Measurements from ENCODE around the gene OR2AK2. TPM values are rescaled to one million over a fixed set of nuclear protein-coding genes. Genes with fewer than 3 reads are reported as not detected.
"Not testable (repeated sequence)": the region's sequence is repeated elsewhere in the genome, so short reads cannot be mapped to it uniquely, and the experiment has no call there.

Gene OR2AK2
- not detected for total RNA-seq

GRCh38 chr1:247964933-247965332 is at the start of gene OR2AK2:
Gene OR2AK2 (plus strand): TSS chr1:247965233. CDS start chr1:247965377, 144 bp downstream.
- H3K27ac Mint-ChIP-seq: no peak within 1 kb of the TSS
- H3K36me3 Mint-ChIP-seq (ENCODE audit: low read depth): no peaks in the 10 kb centered on the region
- H3K4me3 Mint-ChIP-seq: no peak within 1 kb of the TSS
- DNase-seq: no peak
- ChIA-PET POLR2A (no interaction called here), CTCF (no interaction called here)
- peaks cover 11% of the 10 kb centered on the region for H3K9me3 Mint-ChIP-seq
- peaks cover 1% of the 10 kb centered on the region for H3K4me1 Mint-ChIP-seq
- H3K27me3 Mint-ChIP-seq: no peaks in the 10 kb centered on the region

- Mint-ChIP-seq H3K4me1 (no peaks in the 10 kb centered on the region), H3K27me3 (no peaks in the 10 kb centered on the region), H3K9me3 (no peaks in the 10 kb centered on the region), H3K4me3 (no peak within 1 kb of the TSS), H3K27ac (no peak within 1 kb of the TSS), H3K36me3 (ENCODE audit: low read depth) (no peaks in the 10 kb centered on the region)
- DNase-seq: no peak
- CTCF ChIA-PET: no interaction called here
- POLR2A ChIA-PET: no interaction called here
Observed at GRCh38 chr1:247919952-247920351, 45.1 kb upstream of the OR2AK2 start, which contains the start of gene OR2T8. Gene OR2T8 (plus strand): TSS chr1:247920252. CDS start chr1:247921018, 766 bp downstream.

- Mint-ChIP-seq H3K4me1 (no peaks in the 10 kb centered on the region), H3K9me3 (no peaks in the 10 kb centered on the region), H3K27me3 (no peaks in the 10 kb centered on the region), H3K4me3 (no peak overlapping the region), H3K36me3 (ENCODE audit: low read depth) (no peaks in the 10 kb centered on the region), H3K27ac (no peak overlapping the region)
- no peak for DNase-seq
- CTCF ChIA-PET: no interaction called here
- POLR2A ChIA-PET: no interaction called here
Observed at GRCh38 chr1:247923941-247924340, 41.1 kb upstream of the OR2AK2 start.

- no peaks in the 10 kb centered on the region for H3K27me3 Mint-ChIP-seq
- H3K27ac Mint-ChIP-seq: no peak within 1 kb of the TSS
- H3K4me3 Mint-ChIP-seq: no peak within 1 kb of the TSS
- no peaks in the 10 kb centered on the region for H3K4me1 Mint-ChIP-seq
- ChIA-PET POLR2A (no interaction called here), CTCF (no interaction called here)
- H3K9me3 Mint-ChIP-seq: no peaks in the 10 kb centered on the region
- H3K36me3 Mint-ChIP-seq (ENCODE audit: low read depth): no peaks in the 10 kb centered on the region
- DNase-seq: no peak
Observed at GRCh38 chr1:247924868-247925267, 40.2 kb upstream of the OR2AK2 start, which contains the start of gene OR2AJ1. Gene OR2AJ1 (plus strand): TSS chr1:247924889. CDS start chr1:247933769, 8,880 bp downstream.

- Mint-ChIP-seq H3K36me3 (ENCODE audit: low read depth) (no peaks in the 10 kb centered on the region), H3K27me3 (no peaks in the 10 kb centered on the region), H3K27ac (no peak overlapping the region), H3K9me3 (no peaks in the 10 kb centered on the region), H3K4me3 (no peak overlapping the region), H3K4me1 (peaks cover 5% of the 10 kb centered on the region)
- POLR2A ChIA-PET: no interaction called here
- CTCF ChIA-PET: no interaction called here
- no peak for DNase-seq
Observed at GRCh38 chr1:247933989-247934388, 31.0 kb upstream of the OR2AK2 start.

GRCh38 chr1:247935781-247936180 is 29.3 kb upstream of the OR2AK2 start:
- Mint-ChIP-seq H3K4me1 (peaks cover 5% of the 10 kb centered on the region), H3K9me3 (no peaks in the 10 kb centered on the region), H3K36me3 (ENCODE audit: low read depth) (no peaks in the 10 kb centered on the region), H3K27ac (no peak overlapping the region), H3K4me3 (no peak overlapping the region), H3K27me3 (no peaks in the 10 kb centered on the region)
- DNase-seq: no peak
- ChIA-PET POLR2A (no interaction called here), CTCF (no interaction called here)

GRCh38 chr1:247936415-247936814 is 28.6 kb upstream of the OR2AK2 start:
- H3K4me3 Mint-ChIP-seq: no peak overlapping the region
- ChIA-PET POLR2A (no interaction called here), CTCF (interaction anchor here (1.5 kb wide), 1 partner anchor 10 kb away, joined by 3 read pairs; no protein-coding TSS in a partner anchor)
- no peaks in the 10 kb centered on the region for H3K9me3 Mint-ChIP-seq
- H3K27ac Mint-ChIP-seq: no peak overlapping the region
- H3K4me1 Mint-ChIP-seq: peaks cover 5% of the 10 kb centered on the region
- no peaks in the 10 kb centered on the region for H3K36me3 Mint-ChIP-seq (ENCODE audit: low read depth)
- H3K27me3 Mint-ChIP-seq: no peaks in the 10 kb centered on the region
- no peak for DNase-seq

GRCh38 chr1:247936965-247937734 is 27.9 kb upstream of the OR2AK2 start:
- H3K27ac Mint-ChIP-seq; H3K4me1 Mint-ChIP-seq; H3K9me3 Mint-ChIP-seq; H3K36me3 Mint-ChIP-seq (ENCODE audit: low read depth); POLR2A ChIA-PET; H3K27me3 Mint-ChIP-seq: not testable (repeated sequence)
- peak; percentile 93 for DNase-seq
- CTCF ChIA-PET: interaction anchor here (1.5 kb wide), 1 partner anchor 10 kb away, joined by 3 read pairs; no protein-coding TSS in a partner anchor
- H3K4me3 Mint-ChIP-seq: peak overlapping the region; percentile 79

GRCh38 chr1:247942624-247943023 is 22.4 kb upstream of the OR2AK2 start:
- CTCF ChIA-PET: no interaction called here
- DNase-seq: no peak
- no peaks in the 10 kb centered on the region for H3K9me3 Mint-ChIP-seq

GRCh38 chr1:247948558-247948957 is 16.5 kb upstream of the OR2AK2 start, which contains the start of gene OR2L8:
Gene OR2L8 (plus strand): TSS chr1:247948858. CDS start chr1:247948858, 0 bp downstream.
- ChIA-PET CTCF (no interaction called here), POLR2A (no interaction called here)
- no peaks in the 10 kb centered on the region for H3K9me3 Mint-ChIP-seq

More at GRCh38 chr1:247942624-247943023, 22.4 kb upstream of the OR2AK2 start:
- Mint-ChIP-seq H3K36me3 (ENCODE audit: low read depth) (no peaks in the 10 kb centered on the region), H3K27ac (no peak overlapping the region), H3K4me3 (no peak overlapping the region), H3K27me3 (peaks cover 1% of the 10 kb centered on the region), H3K4me1 (no peaks in the 10 kb centered on the region)
- POLR2A ChIA-PET: no interaction called here

GRCh38 chr1:247953408-247953807 is 11.6 kb upstream of the OR2AK2 start:
- Mint-ChIP-seq H3K9me3 (peaks cover 5% of the 10 kb centered on the region), H3K4me3 (no peak overlapping the region), H3K27me3 (no peaks in the 10 kb centered on the region), H3K27ac (no peak overlapping the region), H3K4me1 (no peaks in the 10 kb centered on the region), H3K36me3 (ENCODE audit: low read depth) (no peaks in the 10 kb centered on the region)
- ChIA-PET CTCF (no interaction called here), POLR2A (no interaction called here)
- no peak for DNase-seq

More at GRCh38 chr1:247948558-247948957, 16.5 kb upstream of the OR2AK2 start, which contains the start of gene OR2L8:
- Mint-ChIP-seq H3K27ac (no peak within 1 kb of the TSS), H3K4me1 (no peaks in the 10 kb centered on the region), H3K27me3 (no peaks in the 10 kb centered on the region), H3K36me3 (ENCODE audit: low read depth) (no peaks in the 10 kb centered on the region), H3K4me3 (no peak within 1 kb of the TSS)
- DNase-seq: no peak

- Mint-ChIP-seq H3K4me3 (no peak overlapping the region), H3K27me3 (no peaks in the 10 kb centered on the region), H3K36me3 (ENCODE audit: low read depth) (no peaks in the 10 kb centered on the region), H3K4me1 (peaks cover 1% of the 10 kb centered on the region), H3K9me3 (peaks cover 8% of the 10 kb centered on the region), H3K27ac (no peak overlapping the region)
- ChIA-PET POLR2A (no interaction called here), CTCF (no interaction called here)
- DNase-seq: no peak
Observed at GRCh38 chr1:247961791-247962190, 3.2 kb upstream of the OR2AK2 start.

- no peak for DNase-seq
- ChIA-PET POLR2A (no interaction called here), CTCF (no interaction called here)
- H3K9me3 Mint-ChIP-seq: peaks cover 8% of the 10 kb centered on the region
- H3K36me3 Mint-ChIP-seq (ENCODE audit: low read depth): no peaks in the 10 kb centered on the region
- no peaks in the 10 kb centered on the region for H3K27me3 Mint-ChIP-seq
- no peak overlapping the region for H3K27ac Mint-ChIP-seq
- H3K4me1 Mint-ChIP-seq: peaks cover 1% of the 10 kb centered on the region
- no peak overlapping the region for H3K4me3 Mint-ChIP-seq
Observed at GRCh38 chr1:247962911-247963588, 2.0 kb upstream of the OR2AK2 start.
